GM21737 (cell line): Measurements from ENCODE around the gene ZNF516.
"Not testable (repeated sequence)": the region's sequence is repeated elsewhere in the genome, so short reads cannot be mapped to it uniquely, and the experiment has no call there.

Experiments used
- ATAC-seq: cut with Tn5 transposase; IDR thresholded peaks from one replicate; pipeline ENCODE4 v1.9.1; 2021; ENCODE audit warnings: mild to moderate bottlenecking, moderate library complexity; ENCODE audit not compliant: unreplicated experiment

Gene ZNF516

DNA sequence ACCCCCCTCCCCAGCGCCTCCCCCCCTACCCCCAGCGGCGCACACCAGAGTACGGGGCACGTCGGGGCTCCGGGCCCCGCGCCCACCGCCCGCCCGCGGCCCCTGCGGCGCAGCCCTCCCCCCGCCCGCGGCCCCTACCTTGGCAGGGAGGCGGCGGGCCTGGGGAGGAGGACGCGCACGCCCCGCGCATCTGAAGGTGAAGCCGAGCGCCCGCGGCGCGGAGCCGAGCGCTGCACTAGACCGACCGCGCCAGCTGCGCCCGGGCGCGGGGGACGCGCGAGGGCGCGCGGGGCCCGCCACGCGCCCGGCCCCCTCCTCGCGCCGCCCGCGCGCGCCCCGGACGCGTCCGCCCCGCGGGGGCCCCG, at the start of gene ZNF516:
Gene ZNF516, minus strand, starts transcription at position 237 of the 365 bp plus-strand sequence. CDS start 52,188 bp downstream, outside the sequence.
- ATAC-seq: no peak

DNA sequence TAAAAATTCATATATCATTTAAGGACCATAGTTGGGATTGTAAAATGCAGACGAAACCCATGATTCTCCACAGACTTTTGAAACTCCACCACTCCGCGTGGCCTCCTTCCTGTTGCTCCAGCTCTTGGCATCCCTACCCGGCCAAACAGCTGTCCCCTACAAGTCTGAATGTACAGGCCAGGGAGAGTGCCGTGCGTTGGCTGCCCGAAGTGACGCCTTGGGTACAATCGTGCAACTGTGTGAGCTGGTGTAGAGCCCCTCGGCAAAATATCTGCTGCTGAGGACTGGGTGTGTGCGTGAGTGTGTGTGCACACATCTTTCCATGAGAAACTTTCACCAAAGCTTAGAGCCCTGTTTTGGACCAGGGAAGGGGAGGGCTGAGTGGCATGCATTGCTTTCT, 43.8 kb upstream of the ZNF516 start:
- ATAC-seq: no peak

DNA sequence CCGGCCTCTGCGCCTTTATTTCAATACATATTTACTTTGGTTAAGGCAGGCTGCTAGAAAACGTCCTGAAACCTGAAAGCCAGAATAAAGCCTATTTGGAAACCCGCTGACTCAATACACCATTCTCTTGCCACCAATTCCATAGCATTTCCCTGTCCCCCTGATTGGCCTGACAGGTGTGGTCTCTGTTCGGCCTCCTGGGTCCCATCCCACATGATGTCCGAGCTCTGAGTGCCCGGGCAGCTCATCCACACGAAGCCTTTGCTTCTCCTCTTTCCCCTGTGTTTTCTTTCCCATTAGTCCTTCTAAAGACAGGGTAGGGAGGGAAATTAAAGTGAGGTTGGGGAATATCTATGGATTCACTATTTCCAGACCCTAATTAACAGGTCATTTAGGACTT, 42.6 kb upstream of the ZNF516 start:
- ATAC-seq: no peak

- not testable (repeated sequence) for ATAC-seq
Measured at GRCh38 chr18:76536593-76536992, 41.6 kb upstream of the ZNF516 start.

DNA sequence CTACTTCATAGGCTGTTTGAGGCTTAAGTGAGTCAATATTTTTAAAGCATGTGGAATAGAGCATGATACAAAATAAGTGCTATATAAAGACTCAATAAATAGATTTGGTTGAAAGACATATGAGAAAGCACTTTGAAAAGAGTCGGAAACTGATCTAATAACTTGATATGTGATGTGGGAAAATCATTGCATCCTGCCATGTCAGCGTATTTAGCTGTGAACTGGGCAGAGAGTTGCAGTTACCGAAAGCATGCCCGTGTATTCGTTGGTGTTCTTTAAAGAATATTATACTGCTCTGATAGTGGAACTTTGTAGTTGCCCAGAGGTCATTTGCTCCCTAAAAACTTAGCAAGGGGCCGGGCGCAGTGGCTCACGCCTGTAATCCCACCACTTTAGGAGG, 37.8 kb upstream of the ZNF516 start:
- no peak for ATAC-seq

DNA sequence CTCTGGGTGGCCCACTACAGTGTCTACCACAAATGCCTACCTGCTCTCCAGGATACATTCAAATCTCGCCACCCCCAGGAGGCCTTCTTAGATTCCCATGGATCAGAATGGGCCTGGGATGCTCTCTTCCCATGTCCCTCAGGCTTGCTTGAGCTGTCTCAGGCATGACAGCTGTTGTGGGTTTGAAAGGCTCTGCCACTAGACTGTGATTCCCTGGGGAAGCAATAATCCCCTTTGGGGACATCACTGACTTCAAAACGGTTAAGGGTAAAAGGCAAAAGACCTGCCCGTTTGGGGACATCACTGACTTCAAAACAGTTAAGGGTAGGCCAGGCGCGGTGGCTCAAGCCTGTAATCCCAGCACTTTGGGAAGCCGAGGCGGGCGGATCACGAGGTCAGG, 35.8 kb upstream of the ZNF516 start:
- ATAC-seq: no peak

DNA sequence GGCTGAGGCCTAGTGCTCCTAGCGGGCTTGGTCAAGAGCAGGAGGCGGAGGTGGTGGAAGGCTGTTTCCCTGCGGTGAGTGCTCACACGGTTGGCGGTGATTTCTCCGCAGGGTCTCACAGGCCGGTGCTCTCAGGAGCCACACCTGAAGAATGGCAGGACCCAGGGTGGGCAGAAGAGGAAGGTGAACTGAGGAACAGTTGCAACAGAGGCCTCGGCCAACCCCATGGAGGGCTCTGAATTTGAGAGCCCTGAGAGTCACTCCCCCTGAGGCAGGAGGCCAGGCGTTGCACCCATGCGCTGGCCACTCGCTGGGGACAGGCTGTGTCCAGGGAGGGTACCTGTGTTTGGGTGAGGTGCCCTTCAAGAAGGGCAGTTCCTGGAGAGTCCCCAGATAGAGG, 35.3 kb upstream of the ZNF516 start:
- ATAC-seq: no peak

DNA sequence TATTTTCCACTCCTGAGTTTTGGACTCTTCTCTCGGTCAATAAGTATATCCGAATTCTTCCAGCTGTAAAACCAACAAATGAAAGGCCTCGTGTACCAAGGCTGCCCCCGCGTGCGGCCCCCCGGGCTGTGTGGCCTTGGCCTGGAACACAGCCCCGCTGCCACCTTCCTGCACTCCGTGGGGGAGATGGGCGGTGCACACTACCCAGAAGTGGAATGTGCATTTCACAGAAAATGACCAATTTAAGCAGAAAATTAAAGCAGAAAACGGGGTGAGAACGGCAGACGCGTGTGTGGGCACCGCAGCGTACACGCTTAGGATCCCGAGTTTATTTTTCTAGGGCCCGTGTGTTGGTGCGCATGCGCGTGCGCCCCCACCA, 34.4 kb upstream of the ZNF516 start:
- no peak for ATAC-seq

- no peak for ATAC-seq
Measured at GRCh38 chr18:76528477-76529432, 33.7 kb upstream of the ZNF516 start.

DNA sequence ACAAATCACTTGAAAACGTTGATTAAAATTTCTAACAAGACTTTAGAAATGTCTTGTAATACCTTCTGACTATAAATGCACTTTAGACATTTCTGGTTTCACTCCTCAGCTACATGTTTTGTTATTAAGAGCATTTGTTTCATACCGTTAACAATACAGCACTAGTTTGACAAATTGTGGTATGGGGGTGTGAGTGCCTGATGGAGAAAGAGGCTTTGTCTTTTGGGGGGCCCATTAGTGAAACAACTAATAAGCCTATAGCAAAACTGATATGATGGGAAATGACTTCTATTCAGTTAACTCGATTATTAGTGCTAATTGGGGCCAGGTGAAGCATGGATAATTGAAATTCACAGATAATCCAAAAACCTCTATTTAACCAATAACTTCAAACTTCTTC, 30.9 kb upstream of the ZNF516 start:
- ATAC-seq: no peak

DNA sequence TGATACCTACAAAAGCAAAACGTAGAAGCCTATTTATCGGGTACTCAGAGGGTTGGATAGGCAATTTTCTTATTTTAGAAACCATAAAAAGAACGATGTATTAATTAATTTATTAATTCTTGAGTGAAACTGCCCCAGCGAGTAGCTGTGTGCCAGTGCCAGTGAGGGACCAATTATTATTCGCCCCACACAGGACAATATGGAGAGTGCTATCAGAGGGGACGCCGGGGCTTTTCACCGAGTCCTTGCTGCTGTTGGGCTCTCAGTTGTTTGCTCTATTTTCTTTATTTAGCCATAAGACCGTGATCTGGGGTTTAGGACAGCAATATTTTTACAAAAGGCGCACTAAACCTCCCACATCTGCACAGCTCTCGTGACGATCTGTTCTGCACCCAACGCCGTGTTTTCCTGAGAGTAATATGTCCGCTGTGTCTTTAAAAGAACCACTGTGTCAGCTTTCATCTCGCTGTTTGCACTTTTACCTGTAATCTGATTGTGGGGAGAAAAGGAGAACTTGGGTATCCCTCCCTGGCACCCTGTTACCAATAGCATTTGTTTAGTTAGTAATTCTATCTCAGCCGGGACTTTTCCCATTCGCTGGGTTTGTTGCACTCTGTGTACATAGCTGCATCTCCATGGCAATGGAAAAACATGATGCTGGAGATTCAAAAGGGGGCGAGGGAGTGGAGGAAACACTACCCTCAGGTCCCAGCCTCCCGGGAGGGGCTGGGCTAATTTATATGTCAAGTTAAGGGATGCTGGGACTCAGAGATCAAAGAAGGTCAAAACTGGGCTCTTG, 30.1 kb upstream of the ZNF516 start:
- ATAC-seq: no peak

GRCh38 chr18:76524477-76524876, 29.4 kb upstream of the ZNF516 start:
- ATAC-seq: no peak

GRCh38 chr18:76522551-76522950, 27.5 kb upstream of the ZNF516 start:
- ATAC-seq: no peak

GRCh38 chr18:76522122-76522503, 27.1 kb upstream of the ZNF516 start:
- no peak for ATAC-seq

GRCh38 chr18:76521417-76522121, 26.5 kb upstream of the ZNF516 start:
- ATAC-seq: no peak

DNA sequence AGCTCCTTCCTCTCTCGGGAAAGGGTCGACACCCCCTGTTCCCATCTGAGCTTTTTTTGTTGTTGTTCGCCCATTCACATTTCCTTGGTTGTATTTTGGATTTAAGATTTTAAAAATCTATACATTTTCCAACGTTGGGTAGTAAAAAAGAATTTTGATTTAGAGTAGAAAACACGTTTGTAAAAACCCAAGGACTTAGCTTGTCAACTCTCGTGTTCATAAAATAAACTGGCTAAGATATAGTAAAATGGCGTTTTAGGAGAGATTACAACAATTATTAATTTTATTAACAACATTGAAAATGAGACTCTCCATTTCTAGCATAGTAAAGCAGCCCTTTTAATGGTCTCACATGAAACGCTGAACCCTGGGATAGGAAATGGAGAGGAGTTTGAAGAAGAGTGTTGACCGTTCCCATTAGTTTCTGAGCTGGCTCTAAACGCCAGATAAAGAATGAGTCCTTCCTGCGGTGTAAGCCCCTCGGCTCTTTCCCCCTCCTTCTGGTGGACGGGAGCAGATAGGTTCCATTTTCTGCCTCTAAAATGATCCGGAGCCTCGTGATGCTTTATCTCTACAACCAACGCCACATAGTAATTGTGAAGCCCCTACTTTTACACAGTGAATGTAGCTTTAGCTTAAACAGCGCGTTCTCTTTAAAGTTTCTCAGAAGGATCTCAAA, 24.0 kb upstream of the ZNF516 start:
- ATAC-seq: no peak

DNA sequence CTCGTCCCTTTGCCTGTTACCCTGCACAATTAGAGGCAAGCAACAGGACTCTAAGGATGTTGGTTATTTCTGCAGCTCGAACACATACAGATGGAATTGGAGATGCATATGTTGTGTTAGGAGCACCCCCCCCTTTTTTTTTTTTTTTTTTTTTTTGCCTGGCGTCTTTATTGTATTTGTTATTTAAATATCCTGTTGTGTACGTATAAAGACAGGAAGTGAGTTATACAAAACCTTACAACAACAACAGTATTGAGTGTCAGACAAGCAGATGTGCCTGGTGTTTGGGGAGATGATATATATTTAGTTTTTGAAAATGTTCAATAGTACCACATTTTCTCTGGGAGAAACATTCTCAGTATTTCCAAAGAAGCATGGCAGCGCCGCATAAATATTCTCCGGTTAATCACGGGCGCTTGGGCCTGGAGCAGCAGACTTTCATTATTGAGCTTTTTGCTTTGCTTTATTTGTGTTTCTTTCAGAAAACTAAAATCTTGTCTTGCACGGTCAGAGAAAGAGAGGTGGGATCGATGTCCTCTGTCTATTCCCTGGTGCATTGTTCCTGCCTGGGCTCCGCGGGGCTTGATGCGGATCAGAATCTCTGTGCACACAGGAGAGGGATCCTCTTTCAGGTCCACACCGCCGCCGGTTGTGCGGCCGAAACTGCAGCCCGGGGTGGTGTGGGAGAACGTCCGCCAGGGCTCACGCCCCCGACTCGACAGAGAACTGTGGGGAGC, 23.2 kb upstream of the ZNF516 start:
- ATAC-seq: no peak

- ATAC-seq: no peak
Measured at GRCh38 chr18:76515576-76515975, 20.5 kb upstream of the ZNF516 start.

DNA sequence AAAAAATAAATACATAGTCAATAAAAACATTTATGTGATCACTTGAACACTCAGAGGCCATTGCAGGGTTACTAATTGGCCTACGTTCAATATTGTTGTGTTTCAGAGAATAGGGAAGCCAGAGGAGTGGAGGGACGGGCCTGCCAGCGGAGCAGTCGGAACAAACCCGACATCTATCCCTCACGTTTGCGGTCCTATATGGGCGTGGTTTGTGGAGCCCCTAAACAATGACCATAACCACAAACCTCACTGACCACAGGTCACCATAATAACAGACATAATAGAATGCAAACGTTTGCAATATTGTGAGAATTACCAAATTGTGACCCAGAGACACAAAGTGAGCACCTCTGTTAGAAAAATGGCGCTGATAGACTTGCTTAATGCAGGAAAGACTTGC, 19.5 kb upstream of the ZNF516 start:
- no peak for ATAC-seq

GRCh38 chr18:76507830-76508385, 12.9 kb upstream of the ZNF516 start:
- no peak for ATAC-seq
